Nephron (organoid): ENCODE data around the gene RYR2.
A peak's percentile ranks its signal among the peaks of the same experiment; 100 is the strongest.

Experiments used
- H3K27ac Mint-ChIP-seq, 3 experiments: 2 replicates each; pipeline ENCODE4 v1.8.0; 2020; ENCODE audit warnings: mixed read lengths in 3 of 3, mild to moderate bottlenecking in 2 of 3, moderate library complexity in 1 of 3
- H3K27me3 Mint-ChIP-seq: 2 replicates; pipeline ENCODE4 v1.8.0; 2021; ENCODE audit warnings: low read depth, mild to moderate bottlenecking, moderate library complexity, mixed read lengths
- H3K36me3 Mint-ChIP-seq: 2 replicates; pipeline ENCODE4 v1.8.0; 2020; ENCODE audit warnings: low read depth, mixed read lengths
- H3K4me1 Mint-ChIP-seq: 2 replicates; pipeline ENCODE4 v1.8.0; 2020; ENCODE audit warnings: mixed read lengths
- H3K4me3 Mint-ChIP-seq, 3 experiments: 2 replicates each; pipeline ENCODE4 v1.8.0; 2020; ENCODE audit warnings: mild to moderate bottlenecking in 3 of 3, mixed read lengths in 3 of 3, moderate library complexity in 2 of 3
- H3K9me3 Mint-ChIP-seq: 2 replicates; pipeline ENCODE4 v1.8.0; 2020; ENCODE audit warnings: mixed read lengths
- CTCF ChIP-seq, 3 experiments: fragments of 200-600 bp; sonication (generic); IDR thresholded peaks; one replicate each; pipeline ENCODE4 v1.5.0; 2021; ENCODE audit warnings: antibody characterized with exemption in 3 of 3; ENCODE audit not compliant: unreplicated experiment in 3 of 3

RYR2 gene

GRCh38 chr1:237033061-237033460 is 8.9 kb upstream of the RYR2 start:
- no peak overlapping the region for H3K4me3 Mint-ChIP-seq
- no peaks in the 10 kb centered on the region for H3K36me3 Mint-ChIP-seq
- H3K4me1 Mint-ChIP-seq, result no peaks in the 10 kb centered on the region
- TF ChIP-seq CTCF (IDR thresholded peaks at IDR 0.05; ENCODE audit: unreplicated experiment in 3 of 3), result no peak
- H3K9me3 Mint-ChIP-seq, result no peaks in the 10 kb centered on the region
- H3K27ac Mint-ChIP-seq, result no peak overlapping the region
- peaks cover 33% of the 10 kb centered on the region for H3K27me3 Mint-ChIP-seq

- no peak for TF ChIP-seq CTCF (IDR thresholded peaks at IDR 0.05; ENCODE audit: unreplicated experiment in 3 of 3)
- Mint-ChIP-seq H3K27ac (no peak overlapping the region), H3K4me1 (no peaks in the 10 kb centered on the region), H3K4me3 (no peak overlapping the region), H3K9me3 (no peaks in the 10 kb centered on the region), H3K27me3 (peaks cover 33% of the 10 kb centered on the region), H3K36me3 (no peaks in the 10 kb centered on the region)
These were observed 8.2 kb upstream of the RYR2 start for GRCh38 chr1:237033804-237034203.

DNA sequence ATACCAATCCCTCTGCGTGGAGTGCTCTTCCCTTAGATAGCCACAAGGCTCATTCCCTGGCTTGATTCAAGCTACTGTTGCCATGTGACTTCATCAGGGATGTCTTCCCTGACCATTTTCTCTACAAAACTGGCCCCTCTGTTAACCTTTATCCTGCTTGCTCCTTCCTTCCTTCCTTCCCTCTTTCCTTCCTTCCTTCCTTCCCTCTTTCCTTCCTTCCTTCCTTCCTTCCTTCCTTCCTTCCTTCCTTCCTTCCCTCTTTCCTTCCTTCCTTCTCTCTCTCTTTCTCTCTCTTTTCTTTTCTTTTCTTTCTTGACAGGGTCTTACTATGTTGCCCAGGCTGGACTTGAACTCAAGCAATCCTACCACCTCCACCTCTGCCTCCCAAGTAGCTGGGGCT is 6.2 kb upstream of the RYR2 start:
- no peaks in the 10 kb centered on the region for H3K36me3 Mint-ChIP-seq
- no peaks in the 10 kb centered on the region for H3K9me3 Mint-ChIP-seq
- no peak overlapping the region for H3K4me3 Mint-ChIP-seq
- TF ChIP-seq CTCF (IDR thresholded peaks at IDR 0.05; ENCODE audit: unreplicated experiment in 3 of 3), result no peak
- no peaks in the 10 kb centered on the region for H3K4me1 Mint-ChIP-seq
- peaks cover 34% of the 10 kb centered on the region for H3K27me3 Mint-ChIP-seq
- H3K27ac Mint-ChIP-seq, result no peak overlapping the region

GRCh38 chr1:237038211-237038610 is 3.8 kb upstream of the RYR2 start:
- peaks cover 7% of the 10 kb centered on the region for H3K4me1 Mint-ChIP-seq
- no peak overlapping the region for H3K27ac Mint-ChIP-seq
- H3K36me3 Mint-ChIP-seq, result no peaks in the 10 kb centered on the region
- H3K4me3 Mint-ChIP-seq, result no peak overlapping the region
- no peak for TF ChIP-seq CTCF (IDR thresholded peaks at IDR 0.05; ENCODE audit: unreplicated experiment in 3 of 3)
- no peaks in the 10 kb centered on the region for H3K9me3 Mint-ChIP-seq
- H3K27me3 Mint-ChIP-seq, result peaks cover 24% of the 10 kb centered on the region

DNA sequence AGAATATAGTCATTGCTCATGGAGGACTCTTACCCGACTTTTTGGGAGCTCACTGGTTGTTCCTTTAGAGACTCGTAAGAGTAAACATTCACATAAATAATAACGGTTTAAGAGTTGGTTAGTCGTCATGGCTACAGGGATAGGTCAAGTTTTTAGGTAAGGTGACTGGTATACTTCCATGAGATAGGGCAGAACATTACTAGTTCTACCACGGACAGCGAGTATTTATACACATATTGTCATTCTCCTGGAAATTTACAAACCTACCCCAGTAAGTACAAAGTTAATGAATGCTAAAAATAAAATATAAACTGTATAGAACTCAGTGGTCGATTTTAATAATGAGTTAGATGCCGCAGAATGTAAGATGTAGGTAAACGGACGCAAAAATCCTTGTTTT is 1.2 kb upstream of the RYR2 start:
- Mint-ChIP-seq H3K27me3 (peaks cover 19% of the 10 kb centered on the region), H3K4me1 (peaks cover 20% of the 10 kb centered on the region), H3K9me3 (no peaks in the 10 kb centered on the region), H3K4me3 (peak overlapping the region; percentile 79 to 95 (median 90)), H3K36me3 (no peaks in the 10 kb centered on the region), H3K27ac (no peak overlapping the region)
- no peak for TF ChIP-seq CTCF (IDR thresholded peaks at IDR 0.05; ENCODE audit: unreplicated experiment in 3 of 3)

DNA sequence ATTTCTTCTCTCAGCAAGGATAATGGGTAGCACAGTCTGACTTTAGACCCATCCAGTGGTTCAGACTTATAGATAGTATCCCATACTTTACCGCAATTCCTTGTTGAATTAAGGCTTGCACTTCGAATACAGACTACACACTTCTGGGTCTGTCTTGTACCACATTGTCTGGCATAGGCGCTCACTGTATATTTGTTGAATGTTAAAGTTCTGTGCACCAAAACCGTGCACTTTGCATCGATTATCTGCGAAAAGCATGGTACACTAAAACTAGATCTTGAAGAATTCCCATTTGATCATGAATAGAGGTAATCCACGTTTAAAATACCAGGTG is 556 bp upstream of the RYR2 start:
- H3K4me1 Mint-ChIP-seq, result peaks cover 20% of the 10 kb centered on the region
- TF ChIP-seq CTCF (IDR thresholded peaks at IDR 0.05; ENCODE audit: unreplicated experiment in 3 of 3), result no peak
- no peak overlapping the region for H3K27ac Mint-ChIP-seq
- peak overlapping the region; percentile 79 to 95 (median 90) for H3K4me3 Mint-ChIP-seq
- H3K9me3 Mint-ChIP-seq, result no peaks in the 10 kb centered on the region
- H3K36me3 Mint-ChIP-seq, result no peaks in the 10 kb centered on the region
- H3K27me3 Mint-ChIP-seq, result peaks cover 19% of the 10 kb centered on the region
